HEK293 (cell line): Measurements from ENCODE around the gene EVI5.
"Not testable (repeated sequence)": the region's sequence is repeated elsewhere in the genome, so short reads cannot be mapped to it uniquely, and the experiment has no call there.

Source experiments
- CTCF ChIA-PET: fragments of 350-600 bp; formaldehyde crosslinking; extraction: SDS; loops from one replicate; lab custom pipeline; 2021; ENCODE audit warnings: antibody characterized with exemption; lab: Yijun Ruan, JAX
- POLR2A ChIA-PET: fragments of 300-600 bp; formaldehyde crosslinking; extraction: SDS; loops from one replicate; lab custom pipeline; 2020; ENCODE audit warnings: antibody characterized with exemption, inconsistent platforms; lab: Yijun Ruan, JAX
- H3K27ac ChIP-seq: fragments of 200-500 bp; sonication (Bioruptor generic); 2 replicates; pipeline ENCODE4 v1.5.1; 2014; ENCODE audit warnings: low read depth, low read length, control low read depth, inconsistent platforms; ENCODE audit errors: extremely low read depth
- H3K36me3 ChIP-seq, 2 experiments: fragments of 200-500 bp in 1 of 2; sonication (Bioruptor generic) in 1 of 2; 1 replicate in 1 of 2; 2 replicates in 1 of 2; pipeline ENCODE4 v1.5.1; 2014 to 2017; ENCODE audit warnings: inconsistent platforms in 2 of 2, low read length in 2 of 2; ENCODE audit not compliant: control insufficient read depth in 2 of 2, insufficient read depth in 1 of 2
- H3K4me1 ChIP-seq: fragments of 200-500 bp; sonication (Bioruptor generic); 2 replicates; pipeline ENCODE4 v1.5.1; 2014; ENCODE audit warnings: mild to moderate bottlenecking, low read length, inconsistent platforms; ENCODE audit not compliant: control insufficient read depth, insufficient read depth
- H3K4me3 ChIP-seq: 2 replicates; pipeline ENCODE4 v1.5.1; 2011; ENCODE audit warnings: low read depth, mild to moderate bottlenecking, control low read depth, low read length, moderate library complexity
- H3K9me3 ChIP-seq: fragments of 200-500 bp; sonication (Bioruptor generic); 2 replicates; pipeline ENCODE4 v1.5.1; 2014; ENCODE audit warnings: low read depth, low read length, inconsistent platforms; ENCODE audit not compliant: control insufficient read depth, insufficient read depth
- SCRT1 ChIP-seq: fragments of 450-650 bp; formaldehyde crosslinking; IDR thresholded peaks from 2 replicates; pipeline ENCODE4 v1.5.1; 2016; ENCODE audit warnings: missing biosample characterization, missing genetic modification characterization, borderline replicate concordance
- ZBTB1 ChIP-seq: fragments of 450-650 bp; formaldehyde crosslinking; IDR thresholded peaks from 2 replicates; pipeline ENCODE4 v1.5.1; 2016; ENCODE audit warnings: missing biosample characterization, missing genetic modification characterization
- ZBTB20 ChIP-seq: fragments of 450-650 bp; formaldehyde crosslinking; IDR thresholded peaks from 2 replicates; pipeline ENCODE4 v1.5.1; 2016; ENCODE audit warnings: missing biosample characterization, missing genetic modification characterization
- ZBTB21 ChIP-seq: fragments of 450-650 bp; formaldehyde crosslinking; IDR thresholded peaks from 2 replicates; pipeline ENCODE4 v1.5.1; 2017; ENCODE audit warnings: missing biosample characterization, missing genetic modification characterization
- ZBTB7A ChIP-seq: fragments of 450-650 bp; formaldehyde crosslinking; IDR thresholded peaks from 2 replicates; pipeline ENCODE4 v1.5.1; 2016; ENCODE audit warnings: low read depth, missing biosample characterization, missing genetic modification characterization
- ZNF138 ChIP-seq: fragments of 450-650 bp; formaldehyde crosslinking; IDR thresholded peaks from 2 replicates; pipeline ENCODE4 v1.5.1; 2016; ENCODE audit warnings: missing biosample characterization, missing genetic modification characterization, borderline replicate concordance
- ZNF2 ChIP-seq: fragments of 450-650 bp; formaldehyde crosslinking; IDR thresholded peaks from 2 replicates; pipeline ENCODE4 v1.5.1; 2016; ENCODE audit warnings: missing biosample characterization, missing genetic modification characterization
- ZNF248 ChIP-seq: fragments of 450-650 bp; formaldehyde crosslinking; IDR thresholded peaks from 2 replicates; pipeline ENCODE4 v1.5.1; 2017; ENCODE audit warnings: missing biosample characterization, missing genetic modification characterization
- ZNF311 ChIP-seq: fragments of 450-650 bp; formaldehyde crosslinking; IDR thresholded peaks from 2 replicates; pipeline ENCODE4 v1.5.1; 2017; ENCODE audit warnings: missing biosample characterization, missing genetic modification characterization, borderline replicate concordance
- ZNF423 ChIP-seq: fragments of 450-650 bp; formaldehyde crosslinking; IDR thresholded peaks from 2 replicates; pipeline ENCODE4 v1.5.1; 2016; ENCODE audit warnings: missing biosample characterization, missing genetic modification characterization
- ZNF510 ChIP-seq: fragments of 450-650 bp; formaldehyde crosslinking; IDR thresholded peaks from 2 replicates; pipeline ENCODE4 v1.5.1; 2018; ENCODE audit warnings: mild to moderate bottlenecking, missing genetic modification characterization, missing biosample characterization; ENCODE audit not compliant: insufficient replicate concordance
- ZNF544 ChIP-seq: fragments of 450-650 bp; formaldehyde crosslinking; IDR thresholded peaks from 2 replicates; pipeline ENCODE4 v1.5.0; 2017; ENCODE audit warnings: missing biosample characterization, missing genetic modification characterization
- ZNF560 ChIP-seq: fragments of 450-650 bp; formaldehyde crosslinking; IDR thresholded peaks from 2 replicates; pipeline ENCODE4 v1.5.1; 2017; ENCODE audit warnings: missing biosample characterization, missing genetic modification characterization, borderline replicate concordance
- ZNF571 ChIP-seq: fragments of 450-650 bp; formaldehyde crosslinking; IDR thresholded peaks from 2 replicates; pipeline ENCODE4 v1.5.0; 2017; ENCODE audit warnings: missing biosample characterization, missing genetic modification characterization
- ZNF621 ChIP-seq: fragments of 450-650 bp; formaldehyde crosslinking; IDR thresholded peaks from 2 replicates; pipeline ENCODE4 v1.5.1; 2017; ENCODE audit warnings: missing biosample characterization, missing genetic modification characterization
- TF ChIP-seq, protein P1 (sequence below): fragments of 450-650 bp; formaldehyde crosslinking; IDR thresholded peaks from 2 replicates; pipeline ENCODE4 v1.5.1; 2016; ENCODE audit warnings: missing biosample characterization, missing genetic modification characterization, low read depth
- TF ChIP-seq, protein P2 (sequence below): fragments of 450-650 bp; formaldehyde crosslinking; IDR thresholded peaks from 2 replicates; pipeline ENCODE4 v1.5.1; 2016; ENCODE audit warnings: missing biosample characterization, missing genetic modification characterization
- TF ChIP-seq, protein P3 (sequence below): fragments of 450-650 bp; formaldehyde crosslinking; conservative IDR thresholded peaks from 2 replicates; pipeline ENCODE4 v1.5.1; 2016; ENCODE audit warnings: low read depth, missing biosample characterization, missing genetic modification characterization
- TF ChIP-seq, protein P4 (sequence below): fragments of 450-650 bp; formaldehyde crosslinking; IDR thresholded peaks from 2 replicates; pipeline ENCODE4; 2016; ENCODE audit warnings: missing biosample characterization, missing genetic modification characterization

The EVI5 gene

DNA sequence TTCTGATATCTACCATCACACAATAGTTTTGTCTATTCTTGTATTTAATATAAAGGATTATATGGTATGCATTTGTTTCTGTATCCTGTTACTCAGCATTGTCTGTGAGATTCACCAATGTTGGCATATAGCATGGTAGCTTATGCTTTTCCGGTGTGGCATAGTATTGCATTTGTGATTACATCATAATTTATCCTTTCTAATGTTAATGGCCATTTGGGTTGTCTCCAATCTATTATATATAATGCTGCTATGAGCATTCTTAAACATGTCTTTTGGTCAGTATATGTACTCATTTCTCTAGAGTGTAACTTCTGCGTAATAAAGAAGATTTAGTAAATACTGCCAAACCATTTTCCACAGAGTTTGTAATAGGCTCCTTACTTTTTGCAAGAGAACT, 257.2 kb downstream of the EVI5 start:
- TF ChIP-seq, protein P1, sequence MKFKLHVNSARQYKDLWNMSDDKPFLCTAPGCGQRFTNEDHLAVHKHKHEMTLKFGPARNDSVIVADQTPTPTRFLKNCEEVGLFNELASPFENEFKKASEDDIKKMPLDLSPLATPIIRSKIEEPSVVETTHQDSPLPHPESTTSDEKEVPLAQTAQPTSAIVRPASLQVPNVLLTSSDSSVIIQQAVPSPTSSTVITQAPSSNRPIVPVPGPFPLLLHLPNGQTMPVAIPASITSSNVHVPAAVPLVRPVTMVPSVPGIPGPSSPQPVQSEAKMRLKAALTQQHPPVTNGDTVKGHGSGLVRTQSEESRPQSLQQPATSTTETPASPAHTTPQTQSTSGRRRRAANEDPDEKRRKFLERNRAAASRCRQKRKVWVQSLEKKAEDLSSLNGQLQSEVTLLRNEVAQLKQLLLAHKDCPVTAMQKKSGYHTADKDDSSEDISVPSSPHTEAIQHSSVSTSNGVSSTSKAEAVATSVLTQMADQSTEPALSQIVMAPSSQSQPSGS (tag by site-specific recombination) = peak; percentile 62; the same call in 1 of the 2 replicates
- TF ChIP-seq ZNF2 (tag by site-specific recombination) = no peak
- TF ChIP-seq, all 188 proteins: peak for 1
- Histone ChIP-seq H3K4me3 (no peak overlapping the region), H3K36me3 (peaks cover 0 to 3% of the 10 kb centered on the region in 2 experiments; a peak in 1 of 3 replicates), H3K9me3 (no peaks in the 10 kb centered on the region), H3K27ac (no peak overlapping the region), H3K4me1 (no peaks in the 10 kb centered on the region)
- ChIA-PET POLR2A (no interaction called here), CTCF (no interaction called here)

DNA sequence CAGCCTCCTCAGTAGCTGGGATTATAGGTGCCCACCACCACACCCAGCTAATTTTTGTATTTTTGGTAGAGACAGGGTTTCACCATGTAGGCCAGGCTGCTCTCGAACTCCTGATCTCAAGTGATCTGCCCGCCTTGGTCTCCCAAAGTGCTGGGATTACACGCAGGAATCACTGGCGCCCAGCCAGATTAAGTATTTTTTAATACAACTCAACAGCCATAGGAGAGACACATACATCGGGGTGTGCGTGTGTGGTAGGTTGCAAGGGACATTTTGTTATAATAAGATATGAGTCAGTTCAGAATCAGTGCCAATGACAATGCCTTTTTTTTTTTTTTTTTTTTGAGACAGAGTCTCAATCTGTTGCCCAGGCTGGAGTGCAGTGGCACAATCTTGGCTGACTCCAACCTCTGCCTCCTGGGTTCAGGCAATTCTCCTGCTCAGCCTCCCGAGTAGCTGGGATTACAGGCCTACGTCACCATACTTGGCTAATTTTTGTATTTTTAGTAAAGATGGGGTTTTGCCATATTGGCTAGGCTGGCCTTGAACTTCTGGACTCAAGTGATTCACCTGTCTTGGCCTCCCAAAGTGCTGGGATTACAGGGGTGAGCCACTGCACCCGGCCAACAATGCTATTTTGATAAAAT, 259.8 kb downstream of the EVI5 start:
- CTCF ChIA-PET, H3K36me3 ChIP-seq, POLR2A ChIA-PET, H3K4me3 ChIP-seq, H3K4me1 ChIP-seq, H3K9me3 ChIP-seq, H3K27ac ChIP-seq: not testable (repeated sequence)

DNA sequence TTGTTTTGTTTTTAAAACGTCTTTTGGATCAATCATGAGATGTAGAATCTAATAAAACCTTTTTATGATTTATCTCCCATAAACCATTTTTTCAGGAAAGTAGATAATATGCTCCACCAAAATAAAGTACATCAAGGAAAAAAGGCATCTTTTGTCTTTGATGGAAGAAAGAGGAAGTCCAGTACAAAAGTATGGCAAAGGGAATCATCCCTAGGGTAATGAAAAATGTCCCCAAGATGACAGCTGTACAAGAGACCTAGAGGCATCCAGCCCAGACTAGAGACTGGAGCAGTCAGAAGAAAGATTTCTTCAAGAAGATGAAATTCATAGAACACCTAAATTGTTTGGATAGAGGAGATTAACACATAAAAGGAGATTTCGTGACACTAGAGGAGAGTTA, 265.9 kb downstream of the EVI5 start:
- Histone ChIP-seq H3K4me1 (no peaks in the 10 kb centered on the region), H3K4me3 (no peak overlapping the region), H3K9me3 (no peaks in the 10 kb centered on the region), H3K27ac (no peak overlapping the region), H3K36me3 (no peaks in the 10 kb centered on the region)
- ChIA-PET CTCF (no interaction called here), POLR2A (interaction anchor here (0.7 kb wide), 1 partner anchor 1834 kb away, joined by 3 read pairs; no protein-coding TSS in a partner anchor)
- TF ChIP-seq ZNF544 (tag by site-specific recombination) = no peak
- TF ChIP-seq, protein P2, sequence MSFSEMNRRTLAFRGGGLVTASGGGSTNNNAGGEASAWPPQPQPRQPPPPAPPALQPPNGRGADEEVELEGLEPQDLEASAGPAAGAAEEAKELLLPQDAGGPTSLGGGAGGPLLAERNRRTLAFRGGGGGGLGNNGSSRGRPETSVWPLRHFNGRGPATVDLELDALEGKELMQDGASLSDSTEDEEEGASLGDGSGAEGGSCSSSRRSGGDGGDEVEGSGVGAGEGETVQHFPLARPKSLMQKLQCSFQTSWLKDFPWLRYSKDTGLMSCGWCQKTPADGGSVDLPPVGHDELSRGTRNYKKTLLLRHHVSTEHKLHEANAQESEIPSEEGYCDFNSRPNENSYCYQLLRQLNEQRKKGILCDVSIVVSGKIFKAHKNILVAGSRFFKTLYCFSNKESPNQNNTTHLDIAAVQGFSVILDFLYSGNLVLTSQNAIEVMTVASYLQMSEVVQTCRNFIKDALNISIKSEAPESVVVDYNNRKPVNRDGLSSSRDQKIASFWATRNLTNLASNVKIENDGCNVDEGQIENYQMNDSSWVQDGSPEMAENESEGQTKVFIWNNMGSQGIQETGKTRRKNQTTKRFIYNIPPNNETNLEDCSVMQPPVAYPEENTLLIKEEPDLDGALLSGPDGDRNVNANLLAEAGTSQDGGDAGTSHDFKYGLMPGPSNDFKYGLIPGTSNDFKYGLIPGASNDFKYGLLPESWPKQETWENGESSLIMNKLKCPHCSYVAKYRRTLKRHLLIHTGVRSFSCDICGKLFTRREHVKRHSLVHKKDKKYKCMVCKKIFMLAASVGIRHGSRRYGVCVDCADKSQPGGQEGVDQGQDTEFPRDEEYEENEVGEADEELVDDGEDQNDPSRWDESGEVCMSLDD (tag by site-specific recombination) = no peak
- no peak for TF ChIP-seq ZNF510
- no peak for TF ChIP-seq ZBTB1 (tag by site-specific recombination)
- no peak for TF ChIP-seq ZNF138 (tag by site-specific recombination)
- TF ChIP-seq, protein P3, sequence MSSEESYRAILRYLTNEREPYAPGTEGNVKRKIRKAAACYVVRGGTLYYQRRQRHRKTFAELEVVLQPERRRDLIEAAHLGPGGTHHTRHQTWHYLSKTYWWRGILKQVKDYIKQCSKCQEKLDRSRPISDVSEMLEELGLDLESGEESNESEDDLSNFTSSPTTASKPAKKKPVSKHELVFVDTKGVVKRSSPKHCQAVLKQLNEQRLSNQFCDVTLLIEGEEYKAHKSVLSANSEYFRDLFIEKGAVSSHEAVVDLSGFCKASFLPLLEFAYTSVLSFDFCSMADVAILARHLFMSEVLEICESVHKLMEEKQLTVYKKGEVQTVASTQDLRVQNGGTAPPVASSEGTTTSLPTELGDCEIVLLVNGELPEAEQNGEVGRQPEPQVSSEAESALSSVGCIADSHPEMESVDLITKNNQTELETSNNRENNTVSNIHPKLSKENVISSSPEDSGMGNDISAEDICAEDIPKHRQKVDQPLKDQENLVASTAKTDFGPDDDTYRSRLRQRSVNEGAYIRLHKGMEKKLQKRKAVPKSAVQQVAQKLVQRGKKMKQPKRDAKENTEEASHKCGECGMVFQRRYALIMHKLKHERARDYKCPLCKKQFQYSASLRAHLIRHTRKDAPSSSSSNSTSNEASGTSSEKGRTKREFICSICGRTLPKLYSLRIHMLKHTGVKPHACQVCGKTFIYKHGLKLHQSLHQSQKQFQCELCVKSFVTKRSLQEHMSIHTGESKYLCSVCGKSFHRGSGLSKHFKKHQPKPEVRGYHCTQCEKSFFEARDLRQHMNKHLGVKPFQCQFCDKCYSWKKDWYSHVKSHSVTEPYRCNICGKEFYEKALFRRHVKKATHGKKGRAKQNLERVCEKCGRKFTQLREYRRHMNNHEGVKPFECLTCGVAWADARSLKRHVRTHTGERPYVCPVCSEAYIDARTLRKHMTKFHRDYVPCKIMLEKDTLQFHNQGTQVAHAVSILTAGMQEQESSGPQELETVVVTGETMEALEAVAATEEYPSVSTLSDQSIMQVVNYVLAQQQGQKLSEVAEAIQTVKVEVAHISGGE (tag by site-specific recombination) = no peak

DNA sequence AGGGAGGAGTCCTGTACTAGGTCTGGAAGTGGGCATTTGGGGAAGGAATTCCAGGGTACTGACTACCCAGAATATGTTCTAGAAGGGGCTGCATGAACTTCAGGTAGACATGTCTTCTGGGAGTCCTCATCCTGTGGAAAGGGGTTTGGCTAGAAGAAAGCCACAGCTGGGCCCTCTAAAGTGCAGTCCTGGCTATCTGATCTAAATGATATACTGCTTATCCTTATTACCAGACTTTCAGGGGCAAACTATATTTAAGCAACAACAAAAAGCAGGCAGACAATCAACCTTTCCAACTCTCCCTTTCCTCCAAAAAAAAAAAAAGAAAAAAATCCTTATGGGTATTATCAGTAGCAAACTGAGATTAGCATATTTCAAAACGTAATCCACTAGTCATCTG, 268.3 kb downstream of the EVI5 start:
- Histone ChIP-seq H3K36me3 (no peaks in the 10 kb centered on the region; a peak in 1 of 3 replicates), H3K4me3 (no peak overlapping the region), H3K4me1 (no peaks in the 10 kb centered on the region), H3K9me3 (no peaks in the 10 kb centered on the region), H3K27ac (no peak overlapping the region)
- ChIA-PET CTCF (no interaction called here), POLR2A (no interaction called here)
- TF ChIP-seq ZNF311 (no peak), SCRT1 (tag by site-specific recombination) (no peak), ZBTB7A (tag by site-specific recombination) (no peak), ZNF138 (tag by site-specific recombination) (no peak), ZNF560 (tag by site-specific recombination) (no peak), ZNF621 (no peak), ZNF423 (no peak), ZNF544 (tag by site-specific recombination) (no peak), ZBTB21 (tag by site-specific recombination) (no peak), ZBTB20 (no peak), ZNF248 (no peak), ZNF571 (tag by site-specific recombination) (no peak)
- TF ChIP-seq, protein P4, sequence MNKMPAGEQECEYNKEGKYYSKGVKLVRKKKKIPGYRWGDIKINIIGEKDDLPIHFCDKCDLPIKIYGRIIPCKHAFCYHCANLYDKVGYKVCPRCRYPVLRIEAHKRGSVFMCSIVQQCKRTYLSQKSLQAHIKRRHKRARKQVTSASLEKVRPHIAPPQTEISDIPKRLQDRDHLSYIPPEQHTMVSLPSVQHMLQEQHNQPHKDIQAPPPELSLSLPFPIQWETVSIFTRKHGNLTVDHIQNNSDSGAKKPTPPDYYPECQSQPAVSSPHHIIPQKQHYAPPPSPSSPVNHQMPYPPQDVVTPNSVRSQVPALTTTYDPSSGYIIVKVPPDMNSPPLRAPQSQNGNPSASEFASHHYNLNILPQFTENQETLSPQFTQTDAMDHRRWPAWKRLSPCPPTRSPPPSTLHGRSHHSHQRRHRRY (tag by site-specific recombination) = no peak
